GM10266 (cell line): ENCODE data around the gene ALS2CL.

Source experiments
- DNase-seq: peaks from one replicate; pipeline ENCODE4 v3.0.0; 2012; ENCODE audit errors: extremely low spot score
- CTCF ChIP-seq: IDR thresholded peaks from 2 replicates; pipeline ENCODE4 v1.5.1; 2012; ENCODE audit warnings: mild to moderate bottlenecking, low read depth; ENCODE audit not compliant: control insufficient read depth, insufficient read depth; ENCODE audit errors: missing control alignments

ALS2CL gene

GRCh38 chr3:46701181-46701939, 7.9 kb upstream of the ALS2CL start, which contains the start of gene TMIE:
TSS of gene TMIE (plus strand) at chr3:46701392. CDS start at chr3:46701488, 96 bp downstream.
- no peak for DNase-seq
- TF ChIP-seq CTCF, result no peak

- DNase-seq, result no peak
- no peak for TF ChIP-seq CTCF
Observed at GRCh38 chr3:46700772-46701171, 7.3 kb upstream of the ALS2CL start.

GRCh38 chr3:46699676-46700523, 6.4 kb upstream of the ALS2CL start:
- no peak for DNase-seq
- TF ChIP-seq CTCF, result no peak

GRCh38 chr3:46695962-46696894, 2.7 kb upstream of the ALS2CL start:
- no peak for TF ChIP-seq CTCF
- DNase-seq, result no peak

- TF ChIP-seq CTCF, result peak; percentile 37
- DNase-seq, result no peak
Observed at GRCh38 chr3:46695177-46695961, 1.9 kb upstream of the ALS2CL start.

GRCh38 chr3:46694520-46694919, 1.0 kb upstream of the ALS2CL start:
- DNase-seq, result no peak

More at GRCh38 chr3:46694520-46694919, 1.0 kb upstream of the ALS2CL start:
- TF ChIP-seq CTCF, result no peak
